Chondrocyte (in vitro differentiated cells): Measurements from ENCODE around the gene PLXNA2. TPM values are rescaled to one million over a fixed set of nuclear protein-coding genes. Genes with fewer than 3 reads are reported as not detected.

Source experiments
- DNase-seq: peaks from one replicate; pipeline ENCODE4 v3.0.0; 2021; ENCODE audit warnings: mixed read lengths, low spot score
- H3K27ac Mint-ChIP-seq: one replicate; pipeline ENCODE4 v1.8.0; 2021; ENCODE audit warnings: mild to moderate bottlenecking, moderate library complexity, mixed read lengths; ENCODE audit not compliant: unreplicated experiment
- H3K27me3 Mint-ChIP-seq: 2 replicates; pipeline ENCODE4 v1.8.0; 2021; ENCODE audit warnings: low read depth, mixed read lengths
- H3K36me3 Mint-ChIP-seq: 2 replicates; pipeline ENCODE4 v1.8.0; 2021; ENCODE audit warnings: low read depth, mixed read lengths
- H3K4me1 Mint-ChIP-seq: 2 replicates; pipeline ENCODE4 v1.8.0; 2021; ENCODE audit warnings: low read depth, mild to moderate bottlenecking, mixed read lengths
- H3K4me3 Mint-ChIP-seq: one replicate; pipeline ENCODE4 v1.8.0; 2021; ENCODE audit warnings: mild to moderate bottlenecking, moderate library complexity, mixed read lengths; ENCODE audit not compliant: unreplicated experiment
- H3K9me3 Mint-ChIP-seq: 2 replicates; pipeline ENCODE4 v1.8.0; 2021; ENCODE audit warnings: low read depth, mixed read lengths
- total RNA-seq: library from RNA; stranded (reverse); gene quantifications from 3 replicates; pipeline ENCODE4 v1.2.1, GENCODE V29; 2021
- TF ChIP-seq, protein P1 (sequence below): fragments of 200-600 bp; sonication (generic); IDR thresholded peaks from 2 replicates; pipeline ENCODE4 v1.5.0; 2021; ENCODE audit warnings: antibody characterized with exemption, mild to moderate bottlenecking, moderate library complexity

PLXNA2 gene
- total RNA-seq, 1 donor from 2014 or later = 22.0 TPM

DNA sequence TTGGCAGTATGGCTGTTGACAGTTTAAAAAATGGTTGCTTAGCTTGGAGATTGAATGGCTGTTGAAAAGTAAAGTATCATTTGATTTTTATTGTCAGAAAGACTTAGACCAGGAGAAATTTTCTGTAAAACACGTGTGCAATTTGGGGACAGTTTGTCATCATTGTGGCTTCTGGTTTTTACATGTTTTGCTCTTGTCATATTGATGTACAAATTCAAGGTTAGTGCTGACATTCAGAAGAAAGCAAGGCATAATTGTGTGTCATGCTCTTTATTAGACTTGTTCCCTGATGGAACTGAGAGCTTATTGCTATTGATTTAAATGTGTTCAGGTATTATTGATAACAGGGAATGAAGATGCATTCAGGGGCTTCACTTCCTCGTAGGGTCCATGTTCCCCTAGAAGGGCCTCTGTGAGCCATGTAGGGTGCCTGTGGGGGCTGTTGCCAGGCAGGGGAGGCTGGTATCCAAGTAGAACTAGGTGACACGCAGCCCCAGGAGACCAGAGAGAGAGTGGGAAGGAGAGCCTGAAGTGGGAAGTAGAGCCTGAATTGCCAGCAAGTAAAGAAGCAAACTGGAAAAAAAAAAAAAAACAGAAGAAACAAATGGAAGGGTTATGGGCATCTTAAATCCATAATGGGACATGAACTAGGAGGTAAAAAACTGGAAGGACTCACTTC is 32.7 kb upstream of the PLXNA2 start:
- Mint-ChIP-seq H3K27me3 (peaks cover 59% of the 10 kb centered on the region), H3K27ac (no peak overlapping the region), H3K36me3 (no peaks in the 10 kb centered on the region), H3K9me3 (no peaks in the 10 kb centered on the region), H3K4me1 (peaks cover 13% of the 10 kb centered on the region), H3K4me3 (no peak overlapping the region)
- DNase-seq = no peak
- TF ChIP-seq, protein P1, sequence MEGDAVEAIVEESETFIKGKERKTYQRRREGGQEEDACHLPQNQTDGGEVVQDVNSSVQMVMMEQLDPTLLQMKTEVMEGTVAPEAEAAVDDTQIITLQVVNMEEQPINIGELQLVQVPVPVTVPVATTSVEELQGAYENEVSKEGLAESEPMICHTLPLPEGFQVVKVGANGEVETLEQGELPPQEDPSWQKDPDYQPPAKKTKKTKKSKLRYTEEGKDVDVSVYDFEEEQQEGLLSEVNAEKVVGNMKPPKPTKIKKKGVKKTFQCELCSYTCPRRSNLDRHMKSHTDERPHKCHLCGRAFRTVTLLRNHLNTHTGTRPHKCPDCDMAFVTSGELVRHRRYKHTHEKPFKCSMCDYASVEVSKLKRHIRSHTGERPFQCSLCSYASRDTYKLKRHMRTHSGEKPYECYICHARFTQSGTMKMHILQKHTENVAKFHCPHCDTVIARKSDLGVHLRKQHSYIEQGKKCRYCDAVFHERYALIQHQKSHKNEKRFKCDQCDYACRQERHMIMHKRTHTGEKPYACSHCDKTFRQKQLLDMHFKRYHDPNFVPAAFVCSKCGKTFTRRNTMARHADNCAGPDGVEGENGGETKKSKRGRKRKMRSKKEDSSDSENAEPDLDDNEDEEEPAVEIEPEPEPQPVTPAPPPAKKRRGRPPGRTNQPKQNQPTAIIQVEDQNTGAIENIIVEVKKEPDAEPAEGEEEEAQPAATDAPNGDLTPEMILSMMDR = no peak

DNA sequence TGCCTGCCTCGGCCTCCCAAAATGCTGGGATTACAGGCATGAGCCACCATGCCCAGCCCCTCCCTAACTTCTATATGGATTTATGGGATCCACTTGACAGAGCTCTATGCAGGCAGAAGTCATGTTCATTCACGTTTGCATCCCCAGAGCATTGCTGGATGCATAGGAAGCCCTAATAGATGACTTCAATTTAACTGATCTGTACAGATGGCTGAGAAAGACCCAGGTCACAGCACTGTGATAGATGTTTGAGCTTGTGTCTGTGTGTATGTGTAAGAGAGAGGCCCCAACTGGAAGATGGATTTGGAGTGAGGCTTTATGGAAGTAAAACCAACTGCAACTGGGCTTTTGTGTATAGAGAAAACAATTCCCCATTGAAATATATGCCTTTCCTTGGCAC is 30.9 kb upstream of the PLXNA2 start:
- Mint-ChIP-seq H3K36me3 (no peaks in the 10 kb centered on the region), H3K27ac (no peak overlapping the region), H3K27me3 (peaks cover 65% of the 10 kb centered on the region), H3K4me3 (no peak overlapping the region), H3K4me1 (peaks cover 25% of the 10 kb centered on the region), H3K9me3 (no peaks in the 10 kb centered on the region)
- DNase-seq = no peak
- TF ChIP-seq, protein P1 = no peak

DNA sequence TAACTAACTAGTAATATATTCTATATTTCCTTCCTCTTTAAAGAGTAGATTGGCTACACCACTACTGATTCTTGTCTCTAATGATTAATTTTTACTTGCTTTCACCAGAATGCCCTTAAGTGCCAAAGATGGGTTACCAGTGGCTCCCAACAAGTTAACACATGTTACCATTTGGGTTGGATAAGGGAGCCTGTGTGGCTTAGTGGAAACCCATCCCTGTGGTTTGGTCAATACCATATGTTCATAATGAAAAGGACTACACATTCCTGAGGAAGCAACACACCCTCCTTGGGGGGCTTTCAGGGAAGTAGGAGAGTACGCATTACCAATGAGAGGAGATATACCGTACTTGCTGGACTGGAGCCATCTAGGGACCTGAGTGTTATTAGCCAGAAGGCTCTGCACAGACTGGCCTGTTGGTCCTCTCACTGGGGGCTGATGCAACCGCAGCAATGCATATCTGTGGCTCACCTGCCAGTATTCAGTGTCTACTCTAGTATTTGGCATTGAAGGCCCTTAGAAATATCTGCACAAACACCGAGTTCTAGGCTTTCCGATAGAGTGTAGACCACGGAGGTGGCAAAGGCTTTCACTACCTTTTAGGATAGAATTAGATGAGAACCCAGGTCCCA is 29.3 kb upstream of the PLXNA2 start:
- Mint-ChIP-seq H3K4me3 (no peak overlapping the region), H3K27ac (no peak overlapping the region), H3K36me3 (no peaks in the 10 kb centered on the region), H3K4me1 (peaks cover 30% of the 10 kb centered on the region), H3K9me3 (no peaks in the 10 kb centered on the region), H3K27me3 (peaks cover 75% of the 10 kb centered on the region)
- no peak for DNase-seq
- TF ChIP-seq, protein P1 = no peak

DNA sequence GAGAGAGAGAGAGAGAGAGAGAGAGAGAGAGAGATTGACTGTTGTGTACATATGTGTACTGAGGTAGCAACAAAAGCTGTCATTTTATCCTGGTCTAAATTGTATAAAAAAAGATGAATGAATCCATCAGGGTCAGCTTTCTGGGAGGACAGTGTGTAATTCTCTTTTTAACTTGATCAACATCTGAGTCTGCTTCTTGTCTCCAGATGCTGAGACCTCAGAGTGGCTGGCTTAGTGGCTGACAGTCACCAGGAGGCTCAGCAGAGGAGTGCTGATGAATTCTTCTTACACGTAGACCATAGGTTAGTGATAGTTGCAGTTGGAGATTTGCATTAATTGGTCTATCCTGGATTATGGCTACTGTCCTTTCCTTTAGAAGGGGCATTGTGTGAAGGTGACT is 28.5 kb upstream of the PLXNA2 start:
- no peak overlapping the region for H3K27ac Mint-ChIP-seq
- TF ChIP-seq, protein P1 = no peak
- no peak for DNase-seq
- H3K36me3 Mint-ChIP-seq = no peaks in the 10 kb centered on the region
- no peak overlapping the region for H3K4me3 Mint-ChIP-seq
- H3K9me3 Mint-ChIP-seq = no peaks in the 10 kb centered on the region
- peaks cover 32% of the 10 kb centered on the region for H3K4me1 Mint-ChIP-seq
- peaks cover 80% of the 10 kb centered on the region for H3K27me3 Mint-ChIP-seq

DNA sequence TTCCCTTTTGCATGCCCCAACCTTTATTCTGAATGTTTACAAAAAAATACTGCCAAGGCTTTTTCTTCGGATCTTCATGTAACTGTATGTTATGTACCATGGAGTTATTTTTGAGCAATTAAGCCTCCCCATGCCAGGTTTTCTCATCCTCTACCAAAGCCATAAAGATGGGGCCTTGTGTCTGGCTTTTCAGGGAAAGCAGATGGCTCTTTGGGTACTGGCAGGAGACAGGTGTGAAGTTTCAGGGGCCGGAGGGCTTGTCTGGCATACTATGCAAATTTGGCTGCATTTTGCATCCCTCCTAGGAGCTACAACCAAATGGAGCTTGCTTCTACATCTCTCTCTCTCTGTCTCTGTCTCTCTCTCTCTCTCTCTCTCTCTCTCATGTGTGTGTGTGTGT is 28.1 kb upstream of the PLXNA2 start:
- Mint-ChIP-seq H3K36me3 (no peaks in the 10 kb centered on the region), H3K27ac (no peak overlapping the region), H3K9me3 (no peaks in the 10 kb centered on the region), H3K4me3 (no peak overlapping the region), H3K4me1 (peaks cover 33% of the 10 kb centered on the region), H3K27me3 (peaks cover 80% of the 10 kb centered on the region)
- DNase-seq = no peak
- TF ChIP-seq, protein P1 = no peak
